ENCODE measurements around the gene KASH5. TPM values are rescaled to one million over a fixed set of nuclear protein-coding genes. Genes with fewer than 3 reads are reported as not detected.

The KASH5 gene
- total and polyA plus RNA-seq, 4 donors: 0.21 to 1.3 (median 0.35) TPM

DNA sequence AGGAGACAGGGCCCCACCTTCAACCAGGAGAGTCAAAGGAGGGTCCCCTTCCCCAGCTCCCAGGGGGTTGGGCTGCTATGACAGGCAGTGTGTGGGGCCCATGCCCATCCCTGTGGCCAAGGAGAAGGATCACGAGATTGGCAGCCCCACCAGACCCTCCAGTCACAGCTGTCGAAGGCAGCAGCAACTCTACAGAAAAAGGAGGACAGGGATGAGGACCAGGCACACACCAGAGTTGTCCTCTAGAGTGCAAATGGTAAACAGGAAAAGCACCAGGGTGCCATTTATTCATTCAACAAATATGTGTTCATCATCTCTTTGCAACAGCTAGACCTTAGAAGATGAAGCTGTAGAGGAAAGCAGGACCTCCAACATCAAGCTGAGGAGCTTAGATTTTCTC is 31.1 kb downstream of the KASH5 start:
- H3K4me1 ChIP-seq (ENCODE audit: control insufficient read depth, insufficient read depth, low read length): peaks cover 24% of the 10 kb centered on the region
- no peaks in the 10 kb centered on the region for H3K9me3 ChIP-seq (ENCODE audit: control insufficient read depth, insufficient read depth, low read length)
- H3K4me3 ChIP-seq (ENCODE audit: low read depth, low read length): no peak overlapping the region
- WGBS (ENCODE audit: insufficient coverage): 90% methylated on average over 1 of the region's 2 CpGs
- no peaks in the 10 kb centered on the region for H3K36me3 ChIP-seq (ENCODE audit: control insufficient read depth, insufficient read depth, low read length)
- DNase-seq (ENCODE audit: low read depth in 4 of 6, low spot score in 6 of 6): no peak
- H3K27me3 ChIP-seq (ENCODE audit: control insufficient read depth, insufficient read depth, low read length): peaks cover 71% of the 10 kb centered on the region
- H3K27ac ChIP-seq (ENCODE audit: low read depth, low read length): no peak overlapping the region

DNA sequence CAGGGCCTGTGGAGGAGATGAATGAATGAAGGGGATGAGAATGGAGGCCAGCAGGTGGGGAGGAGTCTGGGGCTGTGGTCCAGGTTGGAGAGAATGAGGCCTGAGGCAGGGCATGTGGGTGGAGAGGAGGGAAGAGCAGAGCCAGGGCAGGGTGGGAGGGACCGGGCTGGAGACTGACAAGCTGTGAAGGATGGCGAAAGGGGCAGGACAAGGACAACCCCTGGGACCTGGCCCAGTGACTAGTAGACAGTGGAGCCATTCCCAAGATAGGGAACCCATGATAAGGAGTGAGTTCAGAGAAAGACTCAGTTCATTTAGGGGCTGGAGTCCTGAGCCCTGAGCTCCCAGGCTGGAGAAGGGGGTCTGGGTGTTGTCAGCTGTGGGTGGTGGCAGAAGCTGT is 32.2 kb downstream of the KASH5 start:
- Histone ChIP-seq H3K9me3 (ENCODE audit: control insufficient read depth, insufficient read depth, low read length) (no peaks in the 10 kb centered on the region), H3K27ac (ENCODE audit: low read depth, low read length) (no peak overlapping the region), H3K4me1 (ENCODE audit: control insufficient read depth, insufficient read depth, low read length) (peaks cover 24% of the 10 kb centered on the region), H3K36me3 (ENCODE audit: control insufficient read depth, insufficient read depth, low read length) (no peaks in the 10 kb centered on the region), H3K4me3 (ENCODE audit: low read depth, low read length) (no peak overlapping the region), H3K27me3 (ENCODE audit: control insufficient read depth, insufficient read depth, low read length) (peaks cover 82% of the 10 kb centered on the region)
- WGBS (ENCODE audit: insufficient coverage): 39% methylated on average over 2 of the region's 2 CpGs
- no peak for DNase-seq (ENCODE audit: low read depth in 4 of 6, low spot score in 6 of 6)

DNA sequence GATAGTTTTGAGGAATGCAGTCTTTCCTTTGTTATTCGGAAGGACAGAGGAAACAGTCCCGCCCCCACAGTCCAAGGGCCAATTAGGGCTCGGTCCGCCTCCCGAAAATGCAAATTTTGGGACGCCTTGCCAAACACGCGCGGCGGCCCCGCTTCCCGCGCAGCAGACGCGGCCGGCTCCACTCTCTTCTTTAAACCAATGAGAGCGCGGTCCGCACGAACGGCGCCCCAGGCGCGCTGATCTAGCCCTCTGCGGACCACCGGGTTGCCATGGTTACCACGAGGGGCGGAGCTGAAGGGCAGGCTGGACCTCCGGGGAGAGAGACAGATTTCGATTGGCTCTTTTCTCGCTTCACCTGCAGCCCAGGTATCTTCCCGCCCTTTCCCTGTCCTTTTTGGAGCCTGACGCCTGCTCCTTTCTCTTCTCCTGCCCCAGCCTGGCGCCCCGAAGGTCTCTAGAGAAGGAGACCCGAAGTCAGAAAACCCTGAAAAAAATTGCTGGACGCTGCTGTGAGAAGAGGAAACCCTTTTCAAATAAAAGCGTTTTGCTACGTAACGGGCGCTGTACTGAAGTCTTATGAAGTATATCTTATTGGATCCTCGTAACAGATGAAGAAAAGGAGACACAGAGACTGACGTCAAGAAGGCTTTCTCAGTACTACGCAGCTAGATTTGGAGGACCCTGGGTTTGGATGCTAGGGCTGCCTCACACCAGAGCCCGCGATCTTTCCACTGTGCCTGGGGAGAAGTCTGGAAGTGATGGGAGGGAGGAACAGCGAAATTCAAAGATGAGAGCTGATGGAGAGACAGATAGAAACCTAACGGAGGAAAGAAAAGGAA is 33.2 kb downstream of the KASH5 start:
- no peak overlapping the region for H3K4me3 ChIP-seq (ENCODE audit: low read depth, low read length)
- peaks cover 26% of the 10 kb centered on the region for H3K4me1 ChIP-seq (ENCODE audit: control insufficient read depth, insufficient read depth, low read length)
- H3K9me3 ChIP-seq (ENCODE audit: control insufficient read depth, insufficient read depth, low read length): no peaks in the 10 kb centered on the region
- peaks cover 92% of the 10 kb centered on the region for H3K27me3 ChIP-seq (ENCODE audit: control insufficient read depth, insufficient read depth, low read length)
- 8% methylated on average over 41 of the region's 48 CpGs for WGBS (ENCODE audit: insufficient coverage)
- H3K27ac ChIP-seq (ENCODE audit: low read depth, low read length): no peak overlapping the region
- DNase-seq (ENCODE audit: low read depth in 4 of 6, low spot score in 6 of 6): peak in 2 of 6 donors; percentile 81 to 82
- no peaks in the 10 kb centered on the region for H3K36me3 ChIP-seq (ENCODE audit: control insufficient read depth, insufficient read depth, low read length)

DNA sequence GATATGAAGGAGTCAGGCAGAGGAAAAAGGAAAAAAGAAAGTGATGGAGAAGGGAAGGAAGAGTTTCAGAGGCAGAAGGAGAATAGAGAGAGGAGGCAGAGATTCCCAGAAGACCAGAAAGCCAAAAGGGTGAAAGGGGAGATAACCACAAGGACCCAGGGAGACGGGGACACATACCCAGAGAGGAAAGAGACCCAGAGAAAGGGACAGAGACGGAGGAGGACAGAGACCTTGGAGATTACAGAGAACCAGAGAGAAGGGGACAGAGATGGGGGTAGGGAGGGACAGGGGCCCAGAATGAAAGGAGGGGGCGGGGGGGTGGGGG is 33.8 kb downstream of the KASH5 start:
- no peak overlapping the region for H3K27ac ChIP-seq (ENCODE audit: low read depth, low read length)
- 34% methylated on average over 2 of the region's 3 CpGs for WGBS (ENCODE audit: insufficient coverage)

DNA sequence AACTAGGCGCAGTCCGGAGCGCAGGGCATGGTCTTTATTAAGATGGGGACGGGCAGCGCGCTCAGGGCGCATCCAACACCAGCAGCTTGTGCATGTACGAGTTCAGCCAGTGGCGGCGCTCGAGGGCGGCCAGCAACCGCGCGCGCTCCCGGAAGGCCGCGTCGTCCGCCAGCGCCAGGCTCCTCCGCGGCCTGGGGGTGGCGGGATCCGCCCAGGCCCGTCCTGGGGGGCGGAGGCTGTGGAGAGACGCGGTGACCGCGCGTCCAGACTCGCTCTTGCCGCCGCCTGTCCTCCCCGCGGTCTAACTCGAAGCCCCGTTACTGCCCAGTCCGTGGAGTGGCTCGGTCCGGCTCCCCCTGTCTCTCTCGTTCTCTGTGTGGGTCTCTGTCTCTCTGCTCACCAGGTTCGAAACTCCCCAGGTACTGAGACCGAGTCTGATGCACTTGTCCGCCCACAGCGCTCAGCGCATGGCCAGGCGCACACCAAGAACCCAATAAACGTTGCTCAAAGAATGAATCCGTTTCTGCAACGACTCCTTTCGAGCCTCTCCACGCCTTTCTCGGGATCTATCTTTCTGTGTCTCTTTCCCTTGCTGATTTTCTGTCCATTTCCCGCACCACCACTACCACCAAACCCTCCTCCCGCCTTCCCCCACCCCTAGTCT is 34.5 kb downstream of the KASH5 start:
- H3K9me3 ChIP-seq (ENCODE audit: control insufficient read depth, insufficient read depth, low read length): no peaks in the 10 kb centered on the region
- H3K4me3 ChIP-seq (ENCODE audit: low read depth, low read length): no peak overlapping the region
- peaks cover 31% of the 10 kb centered on the region for H3K4me1 ChIP-seq (ENCODE audit: control insufficient read depth, insufficient read depth, low read length)
- DNase-seq (ENCODE audit: low read depth in 4 of 6, low spot score in 6 of 6): peak in 2 of 6 donors; percentile 42 to 60
- H3K27ac ChIP-seq (ENCODE audit: low read depth, low read length): no peak overlapping the region
- no peaks in the 10 kb centered on the region for H3K36me3 ChIP-seq (ENCODE audit: control insufficient read depth, insufficient read depth, low read length)
- 2% methylated on average over 58 of the region's 58 CpGs for WGBS (ENCODE audit: insufficient coverage)
- peaks cover 95% of the 10 kb centered on the region for H3K27me3 ChIP-seq (ENCODE audit: control insufficient read depth, insufficient read depth, low read length)

More for the DNA sequence above, 33.8 kb downstream of the KASH5 start:
- peaks cover 30% of the 10 kb centered on the region for H3K4me1 ChIP-seq (ENCODE audit: control insufficient read depth, insufficient read depth, low read length)
- H3K9me3 ChIP-seq (ENCODE audit: control insufficient read depth, insufficient read depth, low read length): no peaks in the 10 kb centered on the region
- H3K27me3 ChIP-seq (ENCODE audit: control insufficient read depth, insufficient read depth, low read length): peaks cover 94% of the 10 kb centered on the region
- H3K4me3 ChIP-seq (ENCODE audit: low read depth, low read length): no peak overlapping the region
- no peaks in the 10 kb centered on the region for H3K36me3 ChIP-seq (ENCODE audit: control insufficient read depth, insufficient read depth, low read length)
- DNase-seq (ENCODE audit: low read depth in 4 of 6, low spot score in 6 of 6): no peak

DNA sequence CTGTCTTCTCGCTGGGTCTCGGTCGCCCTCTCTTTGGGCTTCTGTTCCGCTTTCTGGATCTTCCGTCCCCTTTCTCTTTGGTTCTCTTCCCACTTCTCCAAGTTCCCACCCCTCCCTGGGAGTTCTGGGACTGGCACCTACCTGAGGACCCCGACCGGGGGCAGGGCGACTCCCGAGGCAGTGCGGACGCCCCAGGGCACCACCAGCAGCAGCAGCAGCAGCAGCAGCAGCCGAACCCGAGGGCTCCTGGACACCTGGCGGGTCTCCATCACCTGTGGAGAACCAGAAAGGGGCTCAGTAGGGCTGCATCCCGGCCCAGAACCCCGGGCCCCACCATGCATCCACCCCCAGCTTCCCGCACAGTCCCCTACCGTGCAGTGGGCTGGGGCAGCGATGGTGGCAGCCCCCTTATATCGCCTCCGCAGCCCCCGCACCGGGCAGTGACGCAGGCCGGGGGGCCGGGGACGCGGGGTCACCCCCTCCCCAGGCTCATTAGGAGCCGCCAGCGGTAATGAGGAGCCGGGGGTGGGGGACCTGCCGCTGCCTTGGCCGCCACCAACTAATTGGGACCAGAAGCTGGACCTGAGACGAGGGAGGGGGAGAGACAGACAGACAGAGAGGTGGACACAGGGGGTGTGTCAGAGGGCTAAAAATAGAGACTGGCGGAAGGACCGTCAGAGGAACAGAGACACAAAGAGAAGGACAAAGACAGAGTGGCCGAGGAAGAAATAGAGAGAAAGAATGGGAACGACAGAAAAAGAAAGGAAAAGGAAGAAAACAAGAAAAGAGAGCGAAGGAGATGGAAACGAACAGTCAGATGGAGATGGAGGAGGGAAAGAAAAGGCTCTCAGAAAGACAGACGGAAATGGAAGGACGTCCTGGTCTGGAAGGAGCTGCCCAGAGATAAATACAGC is 35.3 kb downstream of the KASH5 start, which contains the start of gene PTH2:
Gene PTH2 (minus strand): TSS at position 371 of the 914 bp plus-strand sequence. CDS start 102 bp downstream, at position 269.
- H3K36me3 ChIP-seq (ENCODE audit: control insufficient read depth, insufficient read depth, low read length): no peaks in the 10 kb centered on the region
- DNase-seq (ENCODE audit: low read depth in 4 of 6, low spot score in 6 of 6): no peak
- H3K4me3 ChIP-seq (ENCODE audit: low read depth, low read length): no peak within 1 kb of the TSS
- 4% methylated on average over 34 of the region's 42 CpGs for WGBS (ENCODE audit: insufficient coverage)
- peaks cover 39% of the 10 kb centered on the region for H3K4me1 ChIP-seq (ENCODE audit: control insufficient read depth, insufficient read depth, low read length)
- H3K27ac ChIP-seq (ENCODE audit: low read depth, low read length): no peak within 1 kb of the TSS
- H3K9me3 ChIP-seq (ENCODE audit: control insufficient read depth, insufficient read depth, low read length): no peaks in the 10 kb centered on the region
- H3K27me3 ChIP-seq (ENCODE audit: control insufficient read depth, insufficient read depth, low read length): peaks cover 97% of the 10 kb centered on the region

DNA sequence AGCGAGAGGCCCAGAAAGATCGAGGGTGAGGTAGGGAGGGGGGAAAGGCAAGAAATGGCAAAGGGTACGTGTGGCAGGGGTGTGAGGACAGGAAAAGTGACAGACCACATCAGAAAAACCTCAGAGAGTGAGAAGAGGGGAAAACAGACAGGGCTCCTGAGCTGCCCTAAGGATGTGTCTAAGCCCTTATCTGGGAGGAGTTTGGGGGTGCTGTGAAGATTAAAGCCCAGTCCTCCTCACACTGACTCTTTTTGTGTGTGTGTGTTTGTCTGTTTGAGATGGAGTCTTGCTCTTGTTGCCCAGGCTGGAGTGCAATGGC is 35.9 kb downstream of the KASH5 start:
- no peaks in the 10 kb centered on the region for H3K36me3 ChIP-seq (ENCODE audit: control insufficient read depth, insufficient read depth, low read length)
- no peak overlapping the region for H3K27ac ChIP-seq (ENCODE audit: low read depth, low read length)
- no peak for DNase-seq (ENCODE audit: low read depth in 4 of 6, low spot score in 6 of 6)
- H3K9me3 ChIP-seq (ENCODE audit: control insufficient read depth, insufficient read depth, low read length): no peaks in the 10 kb centered on the region
- peaks cover 98% of the 10 kb centered on the region for H3K27me3 ChIP-seq (ENCODE audit: control insufficient read depth, insufficient read depth, low read length)
- WGBS (ENCODE audit: insufficient coverage): 0% methylated on average over 3 of the region's 3 CpGs
- peaks cover 42% of the 10 kb centered on the region for H3K4me1 ChIP-seq (ENCODE audit: control insufficient read depth, insufficient read depth, low read length)
- no peak overlapping the region for H3K4me3 ChIP-seq (ENCODE audit: low read depth, low read length)

DNA sequence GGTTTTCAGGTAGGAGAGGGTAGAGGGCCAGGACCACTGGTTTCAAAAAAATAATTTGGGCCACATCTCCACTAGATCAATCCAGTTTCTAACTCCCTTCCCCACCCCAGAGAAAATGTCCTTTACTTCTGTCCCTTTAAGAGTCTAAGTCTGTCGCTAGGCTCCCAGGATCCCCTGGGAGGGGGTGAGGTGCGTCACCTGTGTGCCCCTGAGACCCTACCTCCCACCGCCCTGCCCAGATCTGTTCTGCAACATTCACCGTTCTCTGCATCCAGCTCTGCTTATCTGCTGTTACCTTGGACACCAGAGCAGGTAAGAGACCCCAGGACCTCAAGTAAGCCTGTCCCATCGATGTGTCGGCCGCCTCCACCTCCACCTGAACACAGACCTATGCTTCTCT is 37.1 kb downstream of the KASH5 start, which contains the start of gene GFY:
Gene GFY (plus strand): TSS at position 211 of the 400 bp plus-strand sequence. CDS start 1,043 bp downstream, outside the sequence.
- Histone ChIP-seq H3K27ac (ENCODE audit: low read depth, low read length) (no peak within 1 kb of the TSS), H3K9me3 (ENCODE audit: control insufficient read depth, insufficient read depth, low read length) (no peaks in the 10 kb centered on the region), H3K4me3 (ENCODE audit: low read depth, low read length) (no peak within 1 kb of the TSS), H3K36me3 (ENCODE audit: control insufficient read depth, insufficient read depth, low read length) (no peaks in the 10 kb centered on the region), H3K4me1 (ENCODE audit: control insufficient read depth, insufficient read depth, low read length) (peaks cover 42% of the 10 kb centered on the region), H3K27me3 (ENCODE audit: control insufficient read depth, insufficient read depth, low read length) (peaks cover 98% of the 10 kb centered on the region)
- DNase-seq (ENCODE audit: low read depth in 4 of 6, low spot score in 6 of 6): no peak
- WGBS (ENCODE audit: insufficient coverage): 38% methylated on average over 7 of the region's 7 CpGs

DNA sequence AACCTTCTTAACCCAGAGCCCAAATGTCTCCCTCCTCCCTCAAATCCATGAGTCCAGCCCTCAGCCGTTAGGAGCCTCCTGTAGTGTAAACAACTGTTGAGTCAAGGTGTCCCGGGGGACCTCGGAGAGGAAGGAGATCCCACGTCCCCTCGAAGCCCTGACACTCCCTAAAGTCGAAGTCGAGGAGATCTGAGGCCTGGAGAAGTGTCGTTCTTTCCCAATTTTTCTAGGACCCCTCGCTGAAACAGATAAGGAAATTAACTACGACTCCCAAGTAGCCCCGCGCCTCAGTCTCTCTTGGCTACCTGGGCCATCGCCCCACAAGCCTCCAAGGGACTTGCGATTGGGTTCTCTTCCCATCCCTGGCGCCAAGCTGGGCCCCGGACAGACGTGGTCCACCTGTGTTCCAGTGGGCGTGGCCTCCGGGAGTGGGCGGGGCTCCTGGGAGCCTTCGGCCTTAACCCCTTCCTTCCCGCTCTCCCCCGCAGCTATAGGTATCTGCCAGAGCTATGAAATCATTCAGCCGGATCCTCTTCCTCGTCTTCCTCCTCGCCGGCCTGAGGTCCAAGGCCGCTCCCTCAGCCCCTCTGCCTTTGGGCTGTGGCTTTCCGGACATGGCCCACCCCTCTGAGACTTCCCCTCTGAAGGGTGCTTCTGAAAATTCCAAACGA is 38.0 kb downstream of the KASH5 start:
- Histone ChIP-seq H3K4me3 (ENCODE audit: low read depth, low read length) (no peak overlapping the region), H3K36me3 (ENCODE audit: control insufficient read depth, insufficient read depth, low read length) (no peaks in the 10 kb centered on the region), H3K9me3 (ENCODE audit: control insufficient read depth, insufficient read depth, low read length) (no peaks in the 10 kb centered on the region), H3K27me3 (ENCODE audit: control insufficient read depth, insufficient read depth, low read length) (peaks cover 98% of the 10 kb centered on the region), H3K4me1 (ENCODE audit: control insufficient read depth, insufficient read depth, low read length) (peaks cover 40% of the 10 kb centered on the region), H3K27ac (ENCODE audit: low read depth, low read length) (no peak overlapping the region)
- no peak for DNase-seq (ENCODE audit: low read depth in 4 of 6, low spot score in 6 of 6)
- WGBS (ENCODE audit: insufficient coverage): 2% methylated on average over 30 of the region's 30 CpGs
